Activated CD8-positive, alpha-beta memory T cell treated with anti-CD3 and anti-CD28 coated beads for 4 hours (primary cell): ENCODE measurements around the gene MLKL.
"Not testable (repeated sequence)": the region's sequence is repeated elsewhere in the genome, so short reads cannot be mapped to it uniquely, and the experiment has no call there.

Experiments
- DNase-seq, 2 donors: peaks; one replicate each; pipeline ENCODE4 v3.0.0-alpha.2; 2020; ENCODE audit warnings: low read depth in 2 of 2

The MLKL gene

GRCh38 chr16:74732707-74733350, 32.2 kb upstream of the MLKL start:
- DNase-seq, result no peak

DNA sequence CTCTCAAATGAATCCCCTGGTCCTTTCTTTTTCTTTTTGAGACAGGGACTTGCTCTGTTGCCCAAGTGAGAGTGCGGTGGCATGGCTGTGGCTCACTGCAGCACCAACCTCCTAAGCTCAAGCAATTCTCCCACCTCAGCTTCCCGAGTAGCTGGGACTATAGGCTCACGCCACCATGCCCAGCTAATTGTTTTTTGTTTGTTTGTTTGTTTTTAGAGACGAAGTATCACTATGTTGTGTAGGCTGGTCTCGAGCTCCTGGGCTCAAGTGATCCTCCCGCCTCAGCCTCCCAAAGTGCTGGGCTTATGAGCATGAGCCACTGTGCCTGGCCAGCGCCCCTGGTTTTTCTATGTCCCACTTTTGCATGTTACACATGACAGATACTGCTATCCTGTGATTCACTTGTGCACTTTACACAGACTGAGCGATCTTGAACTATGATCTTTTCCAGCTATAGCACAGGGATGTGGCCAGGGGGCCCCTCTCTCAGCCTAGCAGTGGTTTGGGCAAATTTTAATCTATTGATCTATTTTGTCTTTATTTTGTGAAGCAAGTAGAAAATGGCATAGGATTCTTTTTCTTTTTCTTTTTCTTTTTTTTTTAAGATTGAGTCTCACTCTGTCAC, 31.3 kb upstream of the MLKL start:
- DNase-seq, result no peak

DNA sequence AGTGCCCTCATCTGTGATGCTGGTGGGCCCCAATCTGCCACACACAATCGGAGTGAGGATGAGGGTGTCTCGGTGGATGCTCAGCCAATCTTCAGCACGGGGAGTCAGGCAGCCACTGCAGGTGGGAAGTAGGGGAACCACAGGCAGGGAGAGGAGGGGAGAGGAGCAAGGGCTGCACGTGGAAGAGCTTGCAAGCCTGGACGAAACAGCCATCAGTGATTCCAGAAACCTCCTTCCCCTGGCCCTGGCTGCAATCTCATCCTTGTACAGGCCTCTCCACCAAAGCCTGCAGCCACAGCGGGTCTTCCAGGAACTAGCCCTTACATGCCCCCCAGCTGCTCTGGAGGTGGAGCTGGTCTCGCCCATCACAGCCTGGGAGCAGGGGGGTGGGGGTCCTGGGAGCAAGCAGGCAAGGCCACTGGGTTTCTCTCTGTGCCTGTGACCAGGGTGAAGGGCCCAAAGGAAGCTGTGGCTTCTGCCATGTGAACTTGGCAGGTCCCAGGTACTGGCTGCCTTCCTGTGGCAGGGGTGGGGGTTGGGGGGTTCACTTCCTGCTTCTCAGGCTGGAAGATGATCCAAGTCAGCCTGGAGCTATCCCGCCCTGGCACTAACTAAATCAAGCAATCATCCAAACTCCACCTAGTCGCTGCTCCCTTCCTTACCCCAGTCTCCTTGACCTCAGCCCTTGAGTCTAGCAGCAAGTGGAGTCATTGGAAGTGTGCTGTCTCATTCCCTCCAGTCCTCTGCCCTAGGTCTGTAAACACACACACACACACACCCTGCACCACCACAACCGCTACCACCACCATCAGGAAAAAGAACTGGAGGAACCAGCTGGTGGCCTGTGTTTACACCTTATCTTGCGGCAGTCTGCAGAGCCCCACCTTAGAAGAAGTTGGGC, 29.4 kb upstream of the MLKL start:
- DNase-seq, result no peak

DNA sequence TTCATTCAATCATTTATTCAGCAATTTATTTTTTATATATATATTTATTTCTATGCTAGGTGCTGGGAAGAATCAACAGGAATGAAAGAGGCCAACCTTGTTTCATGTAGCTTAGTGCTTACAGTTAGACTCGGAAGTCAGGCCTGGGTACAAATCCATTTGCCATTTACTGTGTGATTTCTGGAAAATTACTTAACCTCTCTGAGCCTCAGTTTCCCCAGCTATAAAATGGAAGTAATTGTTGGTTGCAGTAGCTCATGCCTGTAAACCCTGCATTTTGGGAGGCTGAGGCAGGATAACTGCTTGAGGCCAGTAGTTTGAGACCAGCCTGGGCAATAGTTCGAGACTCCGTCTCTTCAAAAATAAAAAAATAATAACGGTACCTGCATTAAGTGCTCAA, 27.2 kb upstream of the MLKL start:
- no peak for DNase-seq

DNA sequence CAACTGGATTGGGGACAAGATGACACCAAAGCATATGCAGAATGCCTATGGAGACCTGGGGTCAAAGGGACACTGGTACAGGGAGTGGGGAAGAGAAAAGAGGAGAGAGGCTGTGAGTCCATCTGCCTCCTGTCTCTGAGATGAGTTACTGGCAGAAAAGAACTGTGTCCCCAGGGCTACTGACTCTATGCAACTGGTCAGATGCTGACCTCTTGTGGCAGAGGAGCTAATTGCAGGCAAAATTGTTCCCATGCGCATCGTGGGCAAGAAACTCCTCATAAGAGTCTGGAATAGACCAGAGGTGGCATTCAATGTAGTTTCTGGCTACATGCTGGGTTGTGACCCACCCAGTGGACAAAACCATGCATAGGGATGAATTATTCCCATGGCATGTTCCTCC, 26.1 kb upstream of the MLKL start:
- DNase-seq, result no peak

- DNase-seq, result no peak
Observed at GRCh38 chr16:74725651-74726455, 25.2 kb upstream of the MLKL start.

GRCh38 chr16:74724820-74725549, 24.3 kb upstream of the MLKL start:
- no peak for DNase-seq

DNA sequence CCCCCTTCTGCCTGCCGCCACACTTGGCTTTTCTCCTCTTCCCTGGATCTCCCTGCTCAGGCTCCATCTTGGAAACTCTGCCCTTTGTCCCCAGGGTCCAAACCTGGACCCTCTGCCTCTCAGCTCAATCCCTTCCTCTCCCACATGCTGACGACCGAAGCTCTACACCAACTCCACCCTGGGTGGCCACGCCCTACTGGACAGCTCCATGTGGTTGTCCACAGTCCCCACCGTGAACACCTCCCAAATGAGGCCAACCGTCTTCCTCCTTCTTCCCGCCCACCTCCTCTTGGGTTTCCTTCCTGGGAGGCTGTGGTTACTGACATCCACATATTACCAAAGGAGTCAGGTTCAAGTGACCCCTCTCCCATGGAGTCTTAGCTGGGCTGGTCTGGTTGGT, 22.6 kb upstream of the MLKL start:
- DNase-seq, result no peak

- DNase-seq, result not testable (repeated sequence)
Observed at GRCh38 chr16:74722156-74722555, 21.5 kb upstream of the MLKL start.

DNA sequence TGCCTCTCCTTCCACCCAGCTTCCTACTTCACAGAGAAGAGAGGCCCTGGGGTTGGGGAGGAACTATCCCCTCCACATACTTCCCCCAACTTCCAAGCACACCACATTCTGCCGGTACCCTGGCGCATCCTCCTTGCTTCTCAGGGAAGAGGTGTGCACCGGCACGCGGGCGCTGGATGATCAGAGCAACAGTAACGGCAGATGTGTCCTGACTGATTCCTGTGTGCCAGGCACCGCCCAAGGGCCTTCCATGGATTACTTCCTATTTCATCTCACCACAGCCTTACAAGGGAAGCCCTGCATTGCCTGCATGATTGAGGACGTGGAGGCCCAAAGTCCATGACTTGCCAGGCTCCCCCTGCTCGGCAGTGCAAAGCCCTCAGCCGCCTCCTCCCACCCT, 21.1 kb upstream of the MLKL start:
- DNase-seq, result no peak

GRCh38 chr16:74720579-74720978, 19.9 kb upstream of the MLKL start:
- DNase-seq, result no peak

DNA sequence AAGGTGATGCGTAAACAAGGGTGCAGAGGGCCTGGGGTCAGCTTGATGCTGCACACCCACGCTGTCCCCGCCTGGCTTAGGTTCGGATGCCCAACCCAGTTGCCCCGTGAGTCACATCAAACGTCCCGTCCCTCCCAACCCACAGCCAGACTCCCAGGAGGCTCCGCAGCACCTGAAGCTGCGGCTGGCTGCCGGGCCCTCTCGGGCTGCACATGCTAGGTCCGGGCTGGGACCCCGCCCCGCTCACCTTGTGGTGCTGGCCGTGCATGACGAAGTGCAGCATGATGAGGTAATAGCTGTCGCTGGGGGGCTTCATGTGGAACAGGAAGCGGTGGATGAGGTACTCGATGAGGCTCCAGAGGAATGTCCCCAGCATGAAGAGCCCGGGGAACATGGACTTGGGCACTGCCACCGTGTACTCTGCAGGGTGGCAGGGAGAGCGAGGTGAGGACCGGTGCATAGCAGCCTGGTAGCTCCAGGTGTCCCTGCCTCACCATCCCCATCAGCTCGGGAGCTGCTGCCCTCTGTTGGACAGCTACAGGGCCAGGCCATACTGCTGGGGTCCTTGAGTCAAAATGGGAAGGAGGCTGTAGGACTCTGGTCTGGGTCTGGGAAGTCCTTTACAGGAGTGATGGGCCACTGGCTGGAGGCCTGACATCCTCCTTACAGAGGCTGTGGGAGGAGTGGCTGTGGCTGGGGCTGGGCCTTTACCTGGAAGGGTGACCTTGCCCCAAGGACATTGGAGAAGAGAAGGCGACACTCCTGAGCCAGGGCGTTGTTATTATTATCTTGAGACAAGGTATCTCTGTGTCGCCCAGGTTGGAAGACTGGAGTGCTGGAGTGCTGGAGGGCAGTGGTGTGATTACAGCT, 18.3 kb upstream of the MLKL start:
- no peak for DNase-seq

- no peak for DNase-seq
Observed at GRCh38 chr16:74718140-74718539, 17.5 kb upstream of the MLKL start.

GRCh38 chr16:74717367-74717766, 16.7 kb upstream of the MLKL start:
- no peak for DNase-seq

- DNase-seq, result no peak
Observed at GRCh38 chr16:74716355-74716754, 15.7 kb upstream of the MLKL start.

DNA sequence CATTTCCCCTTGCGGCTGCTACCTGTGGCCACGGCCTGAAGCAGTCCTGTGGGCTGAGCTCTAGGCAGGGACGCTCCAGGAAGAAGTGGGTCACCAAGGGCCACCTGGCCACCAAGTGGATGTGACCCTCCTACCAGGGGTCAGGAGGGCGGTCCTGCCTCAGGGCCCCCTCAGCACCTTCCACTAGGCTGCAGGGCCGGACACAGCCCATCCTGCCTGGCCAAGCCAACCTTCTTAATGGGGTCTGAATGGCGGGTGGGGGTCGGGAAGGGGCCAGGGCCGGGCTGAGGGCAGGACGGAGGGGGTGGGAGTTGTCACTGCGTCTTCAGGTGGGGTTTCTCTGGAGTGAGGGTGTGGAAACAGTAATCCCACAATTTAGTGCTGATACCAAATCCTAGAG, 13.2 kb upstream of the MLKL start:
- DNase-seq, result no peak

DNA sequence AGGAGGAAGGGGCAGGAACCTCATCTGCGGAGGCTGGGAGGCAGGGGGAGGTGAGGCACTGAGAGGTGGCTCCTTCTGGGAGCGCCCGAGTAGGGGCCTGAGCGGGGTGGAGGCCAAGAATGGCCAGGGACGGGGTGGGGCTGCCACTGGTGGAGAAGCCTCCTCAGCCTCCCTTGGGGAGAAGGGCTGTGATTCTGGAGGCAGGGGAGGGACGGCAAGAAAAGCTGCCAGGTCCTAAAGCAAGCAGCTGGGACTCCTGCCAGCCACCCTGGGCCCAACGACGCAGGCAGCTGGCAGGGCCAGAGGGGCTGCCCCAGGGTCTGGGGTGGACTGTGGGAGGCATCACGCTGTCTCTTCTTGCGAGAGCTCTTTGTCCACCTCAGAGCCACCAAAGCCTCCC, 12.7 kb upstream of the MLKL start:
- no peak for DNase-seq

GRCh38 chr16:74711938-74712337, 11.3 kb upstream of the MLKL start:
- no peak for DNase-seq

GRCh38 chr16:74710401-74710800, 9.7 kb upstream of the MLKL start:
- no peak for DNase-seq

GRCh38 chr16:74709441-74709877, 8.8 kb upstream of the MLKL start:
- peak; percentile 58 to 63 for DNase-seq
